Stimulated activated CD4-positive, alpha-beta T cell treated with anti-CD3 and anti-CD28 coated beads, Interleukin-4, amount 100 ng/mL, for 4 hours (primary cell): ENCODE measurements around the gene IGF2BP2.
A peak's percentile ranks its signal among the peaks of the same experiment; 100 is the strongest.
"Not testable (repeated sequence)": the region's sequence is repeated elsewhere in the genome, so short reads cannot be mapped to it uniquely, and the experiment has no call there.

Experiments used
- DNase-seq, 2 experiments: peaks; one replicate each; pipeline ENCODE4 v3.0.0-alpha.2; 2020

Gene IGF2BP2

DNA sequence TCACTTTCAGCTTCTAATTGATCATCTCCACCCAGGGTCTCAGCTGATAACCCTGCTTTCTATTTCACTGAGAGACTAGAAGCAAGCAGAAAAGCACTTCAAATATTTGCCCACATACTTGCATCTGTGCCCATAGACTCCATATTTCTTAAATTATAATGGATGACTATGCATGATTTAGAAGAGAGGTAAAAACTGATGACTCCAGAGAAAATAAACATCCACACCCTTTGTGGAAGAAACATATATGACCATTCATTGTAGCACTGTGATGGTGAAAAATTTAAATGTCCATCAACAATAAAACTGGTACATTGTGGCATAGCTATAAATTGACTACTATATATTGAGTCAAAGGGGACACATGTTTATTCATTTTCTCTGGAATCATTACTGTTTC lies 7.1 kb upstream of the IGF2BP2 start:
- no peak for DNase-seq

DNA sequence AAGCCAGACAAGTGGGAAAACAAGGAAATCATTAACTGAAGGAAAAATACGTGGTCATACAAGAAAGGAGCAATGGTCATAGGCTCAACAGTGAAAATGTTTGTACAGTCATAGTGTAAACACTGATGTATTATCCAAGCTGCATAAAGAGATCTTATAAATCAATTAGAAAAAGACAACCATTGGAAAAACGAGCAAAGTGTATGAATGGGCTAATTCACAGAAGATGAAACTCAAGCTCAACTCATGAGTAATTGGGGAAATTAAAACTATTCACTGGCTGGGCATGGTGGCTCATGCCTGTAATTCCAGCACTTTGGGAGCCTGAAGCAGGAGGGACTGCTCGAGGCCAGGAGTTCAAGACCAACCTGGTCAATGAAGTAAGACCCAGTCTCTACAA lies 6.4 kb upstream of the IGF2BP2 start:
- DNase-seq: no peak

DNA sequence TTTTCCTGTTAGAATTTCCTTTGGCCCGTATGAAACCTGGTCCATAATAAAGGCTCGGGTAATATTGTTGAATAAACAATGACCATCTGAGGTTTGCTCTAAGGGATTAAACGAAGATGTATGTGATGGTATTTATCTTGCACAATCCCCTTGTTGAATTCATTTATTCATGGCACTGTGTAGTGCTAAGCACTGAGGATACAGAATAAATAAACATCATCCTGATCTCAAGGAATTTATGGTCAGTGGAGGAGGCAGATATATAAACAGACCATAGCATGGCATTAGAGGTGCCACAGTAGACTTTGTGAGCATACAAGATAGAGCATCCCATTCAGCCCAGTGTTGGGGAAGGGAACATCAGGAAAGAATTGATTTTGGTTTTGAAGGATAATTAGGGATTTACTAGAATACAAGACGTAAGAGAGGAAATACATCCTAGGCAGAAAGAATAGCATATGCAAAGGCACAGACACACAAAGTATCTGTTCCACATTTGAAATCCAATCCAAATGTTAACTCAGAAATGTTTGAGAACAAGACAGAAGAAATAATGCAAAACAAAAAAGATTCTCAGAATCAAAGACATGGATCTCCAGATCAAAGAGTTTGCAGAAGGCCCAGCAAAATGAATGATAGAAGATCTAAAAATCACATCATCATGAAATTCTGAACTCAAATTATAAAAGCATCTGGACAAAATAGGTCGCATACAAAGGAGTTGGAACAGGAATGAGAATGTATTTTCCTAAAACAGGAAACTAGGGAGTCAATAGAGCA lies 5.4 kb upstream of the IGF2BP2 start:
- DNase-seq: no peak

DNA sequence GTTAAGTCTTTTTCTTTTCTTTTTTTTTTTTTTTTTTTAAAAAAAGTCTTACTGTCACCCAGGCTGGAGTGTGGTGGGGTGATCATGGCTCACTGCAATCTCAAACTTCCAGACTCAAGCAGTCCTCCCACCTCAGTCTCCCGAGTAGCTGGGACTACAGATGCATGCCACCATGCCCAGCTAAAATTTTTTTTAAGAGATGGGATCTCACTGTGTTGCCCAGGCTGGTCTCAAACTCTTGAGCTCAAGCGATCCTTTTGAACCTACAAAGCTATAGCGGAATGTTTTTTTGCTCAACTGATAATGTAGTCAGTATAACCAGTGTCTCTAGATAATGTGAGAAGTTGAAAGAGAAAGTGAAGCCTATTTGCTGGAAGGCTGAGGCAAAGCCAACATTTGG lies 3.9 kb upstream of the IGF2BP2 start:
- no peak for DNase-seq

DNA sequence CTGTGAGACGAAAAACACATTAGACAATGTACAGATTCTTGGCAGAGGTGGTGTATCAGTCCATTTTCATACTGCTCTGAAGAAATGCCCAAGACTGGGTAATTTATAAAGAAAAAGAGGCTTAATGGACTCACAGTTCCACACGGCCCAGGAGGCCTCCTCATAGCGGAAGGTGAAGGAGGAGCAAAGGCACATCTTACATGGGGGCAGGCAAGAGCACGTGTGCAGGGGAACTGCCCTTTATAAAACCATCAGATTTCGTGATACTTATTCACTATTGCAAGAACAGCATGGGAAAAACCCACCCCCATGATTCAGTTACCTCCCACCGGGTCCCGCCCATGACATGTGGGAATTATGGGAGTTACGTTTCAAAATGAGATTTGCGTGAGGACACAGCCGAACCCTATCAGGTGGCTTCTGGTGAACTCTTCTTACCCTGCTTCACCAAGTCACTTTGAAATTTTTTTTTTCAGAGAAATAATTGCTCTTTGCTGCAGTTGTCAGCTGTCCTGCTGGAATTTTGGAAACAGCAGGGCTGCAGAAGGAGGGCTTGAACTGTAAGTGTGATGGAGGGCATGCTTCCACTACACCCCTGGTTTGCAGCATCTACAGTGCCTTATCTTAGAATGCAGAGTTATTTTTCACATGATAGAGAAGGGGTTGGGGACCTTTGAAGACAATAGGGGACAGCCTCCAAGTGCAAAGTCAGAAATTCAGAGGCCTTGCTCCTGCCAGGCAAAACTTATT lies 2.9 kb upstream of the IGF2BP2 start:
- no peak for DNase-seq

DNA sequence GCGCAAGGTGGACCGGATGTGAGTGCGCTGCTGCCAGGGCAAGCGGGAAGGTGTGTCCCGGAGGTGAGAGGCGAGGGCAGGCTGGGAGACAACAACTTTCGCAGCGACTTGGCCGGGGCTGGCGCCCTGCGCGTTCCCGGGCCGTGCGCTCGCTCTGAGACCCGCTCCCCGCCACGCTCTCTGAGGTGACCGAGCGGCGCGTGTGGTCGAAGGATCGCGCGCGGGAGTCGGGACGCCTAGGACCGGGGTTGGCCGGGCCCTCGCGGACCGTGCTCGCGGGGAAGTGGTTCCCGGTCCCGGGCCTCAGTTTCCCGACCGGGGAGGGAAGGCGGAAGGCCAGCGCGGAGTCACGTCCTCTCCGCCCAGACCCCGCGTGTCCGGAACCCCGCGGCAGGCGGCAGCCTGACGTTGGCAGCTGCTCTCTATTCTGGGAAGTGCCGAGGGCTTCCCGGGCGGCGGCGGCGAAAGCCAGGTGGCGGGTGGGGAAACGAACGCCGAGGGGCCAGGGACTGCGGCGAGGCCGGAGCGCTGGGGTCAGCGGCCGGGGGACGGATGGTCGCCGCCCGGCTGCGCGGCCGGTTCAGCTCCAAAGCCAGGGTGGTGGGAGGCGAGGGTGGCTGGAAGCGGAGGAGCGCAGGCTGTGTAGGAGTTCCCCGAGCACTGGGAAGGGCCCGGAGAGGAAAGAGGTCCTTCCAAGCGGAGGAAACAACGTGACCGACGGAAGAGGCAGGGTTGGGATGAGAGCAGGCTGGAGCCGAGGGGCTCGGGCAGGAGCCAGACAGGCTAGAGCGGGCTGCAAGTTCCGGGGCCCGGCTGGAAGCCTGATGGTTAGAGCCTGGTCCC lies 1.0 kb upstream of the IGF2BP2 start:
- peak; percentile 42 to 49 for DNase-seq

DNA sequence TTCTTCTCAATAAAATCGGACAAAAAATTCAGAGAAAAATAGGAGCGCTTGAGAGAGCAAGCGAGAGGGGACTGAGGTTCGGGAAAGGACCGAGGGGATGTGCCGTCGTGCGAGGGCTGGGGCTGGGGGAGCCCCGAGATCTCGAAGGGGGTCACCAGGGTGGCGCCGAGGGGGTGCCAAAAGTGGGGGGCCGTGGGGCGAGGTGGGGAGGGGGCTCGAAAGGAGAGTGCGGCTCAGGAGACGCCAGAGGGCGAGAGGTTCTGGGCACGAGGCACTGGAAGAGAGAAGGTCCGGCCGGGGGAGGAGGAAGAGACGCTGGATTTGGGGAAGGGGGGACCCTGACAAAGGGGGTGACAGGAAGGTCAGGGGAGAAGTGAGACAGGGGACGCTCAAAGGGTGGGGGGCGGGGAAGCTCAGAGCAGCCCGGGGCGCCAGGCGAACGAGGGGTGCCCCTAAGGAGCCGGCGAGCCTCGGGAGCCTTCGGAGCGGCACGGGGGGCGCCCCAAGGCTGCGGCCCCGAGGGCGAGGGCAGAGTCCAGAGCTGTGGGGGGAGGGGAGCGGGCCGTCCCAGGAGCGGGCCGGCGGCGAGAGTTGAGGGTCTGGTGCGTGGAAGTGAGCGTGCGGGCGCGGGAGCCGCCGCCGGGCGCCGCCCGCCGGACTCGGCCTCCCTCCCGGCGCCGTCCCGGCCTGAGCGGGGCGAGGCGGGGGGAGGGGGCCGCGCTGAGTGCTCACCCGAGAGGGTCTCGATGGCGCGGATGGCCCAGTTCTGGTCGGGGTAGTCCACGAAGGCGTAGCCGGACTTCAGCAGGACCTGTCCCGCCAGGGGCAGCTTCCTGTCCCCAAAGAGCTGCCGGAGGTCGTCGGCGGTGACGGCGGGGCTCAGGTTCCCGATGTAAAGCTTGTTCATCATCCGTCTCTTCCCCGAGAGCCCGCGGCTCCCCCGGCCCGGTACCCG lies 514 bp downstream of the IGF2BP2 start:
- DNase-seq: no peak

DNA sequence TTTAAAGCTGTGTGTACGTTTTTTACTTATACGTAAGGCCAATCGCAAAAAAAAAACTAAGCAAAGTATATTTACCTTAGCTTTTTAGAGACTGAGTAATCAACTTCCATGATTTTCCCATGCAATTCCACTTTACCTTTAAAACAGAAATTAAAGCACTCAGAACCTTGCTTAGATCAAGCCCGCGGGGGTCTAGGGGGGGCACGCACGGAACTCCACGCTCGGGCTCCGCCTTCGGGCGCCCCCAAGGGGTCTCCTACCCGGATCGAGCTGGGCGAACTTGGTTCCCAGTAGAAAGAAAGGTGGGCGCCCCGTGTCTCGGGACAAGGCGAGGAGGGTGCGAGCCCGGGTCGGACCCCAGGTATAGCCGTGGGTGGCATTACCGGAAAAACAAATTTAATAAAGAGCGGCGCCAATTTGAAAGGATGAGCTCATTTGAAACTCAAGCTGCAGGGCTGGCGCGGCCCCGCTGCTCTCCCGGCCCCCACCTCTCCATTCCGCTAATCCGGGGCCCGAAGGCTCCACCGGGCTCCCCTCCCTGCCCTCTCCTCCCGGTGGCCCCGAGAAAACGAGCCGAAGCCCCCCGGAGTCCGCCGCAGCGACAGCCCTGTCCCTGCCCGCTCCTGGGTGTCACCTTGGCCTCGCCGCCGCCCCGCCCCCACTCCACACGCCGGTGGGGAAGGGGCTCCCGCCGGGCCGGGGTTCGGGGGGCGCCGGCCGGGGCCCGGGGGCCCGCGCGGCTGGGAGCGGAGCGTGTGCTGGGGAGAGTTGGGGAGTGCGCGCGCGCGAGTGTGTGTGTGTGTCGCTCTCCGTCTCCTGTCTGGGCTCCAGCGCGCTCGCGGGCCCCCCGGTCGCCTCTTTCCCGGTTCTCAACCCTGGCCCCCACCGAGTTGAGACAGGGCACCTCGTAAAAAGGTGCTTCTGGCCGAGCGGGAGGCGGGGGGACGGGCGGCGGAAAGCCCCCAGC lies 1.5 kb downstream of the IGF2BP2 start:
- peak in 1 of 2 experiments; percentile 28 for DNase-seq

DNA sequence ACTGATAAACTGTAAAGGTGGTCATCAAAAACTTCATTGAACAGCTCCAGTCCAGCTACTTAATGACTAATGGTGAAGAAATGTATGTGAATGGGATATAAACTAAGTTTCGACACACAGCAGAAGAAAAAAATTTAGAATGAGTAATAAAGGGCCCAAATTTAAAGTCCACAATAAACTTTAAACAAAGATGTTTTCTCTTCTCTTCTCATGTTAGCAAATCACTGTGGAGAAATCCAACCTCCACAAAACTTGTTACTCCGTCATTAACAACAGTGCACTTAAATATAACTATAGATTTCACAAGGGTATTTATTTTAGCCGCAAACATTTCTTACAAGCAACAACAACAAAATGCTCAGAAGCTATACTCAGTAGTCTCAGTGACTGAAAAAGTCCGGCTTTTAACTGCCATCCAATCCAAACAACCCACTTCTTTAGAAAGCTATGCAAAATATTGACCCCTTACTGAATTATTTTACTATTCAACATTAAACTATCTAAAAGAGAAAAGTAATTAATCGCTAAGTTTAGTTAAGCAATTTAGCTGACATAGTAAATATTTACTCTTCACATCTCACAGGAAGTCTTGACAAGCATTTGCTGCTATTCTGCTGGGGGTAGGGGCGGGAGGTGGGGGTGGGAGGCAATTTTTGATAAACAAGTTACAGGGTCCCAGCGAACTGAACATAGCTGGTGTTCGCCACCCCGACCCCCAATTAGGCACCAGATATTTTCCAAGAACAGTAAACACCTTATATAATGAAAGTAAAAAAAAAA lies 2.4 kb downstream of the IGF2BP2 start:
- no peak for DNase-seq

DNA sequence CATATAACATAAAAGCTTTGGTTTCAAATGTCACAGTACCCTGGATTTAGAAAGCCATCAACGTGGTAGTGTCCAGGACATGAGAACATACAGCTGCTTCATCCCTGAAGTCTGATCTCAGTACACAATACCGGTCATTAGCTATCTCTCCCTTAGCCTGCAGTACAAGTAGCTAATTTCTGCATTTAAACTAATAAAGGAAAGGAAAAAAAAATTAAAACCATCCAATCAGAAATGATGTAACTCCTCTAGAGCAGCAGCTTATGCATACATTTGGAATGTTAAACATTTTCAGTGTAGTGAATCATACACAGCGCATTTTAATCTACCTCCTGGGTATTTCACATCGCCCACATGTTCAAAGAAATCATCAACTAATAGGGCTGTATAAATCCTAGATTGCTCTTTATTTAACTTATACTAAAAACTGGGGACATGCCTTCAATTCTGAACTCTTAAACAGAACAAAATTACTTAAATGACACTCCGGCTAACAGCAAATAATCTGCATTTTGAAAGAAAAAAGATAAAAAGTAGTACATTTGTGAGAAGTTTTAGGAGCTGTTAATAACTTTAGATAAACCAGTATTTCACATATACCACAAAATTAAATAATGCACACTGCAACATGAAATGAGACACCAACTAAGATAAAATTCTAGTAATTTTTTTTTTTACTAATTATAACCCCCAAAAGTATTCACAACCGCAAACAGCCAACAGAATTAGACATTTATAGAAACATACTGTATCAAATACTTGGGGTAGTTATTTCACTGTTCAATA lies 3.7 kb downstream of the IGF2BP2 start:
- DNase-seq: no peak

DNA sequence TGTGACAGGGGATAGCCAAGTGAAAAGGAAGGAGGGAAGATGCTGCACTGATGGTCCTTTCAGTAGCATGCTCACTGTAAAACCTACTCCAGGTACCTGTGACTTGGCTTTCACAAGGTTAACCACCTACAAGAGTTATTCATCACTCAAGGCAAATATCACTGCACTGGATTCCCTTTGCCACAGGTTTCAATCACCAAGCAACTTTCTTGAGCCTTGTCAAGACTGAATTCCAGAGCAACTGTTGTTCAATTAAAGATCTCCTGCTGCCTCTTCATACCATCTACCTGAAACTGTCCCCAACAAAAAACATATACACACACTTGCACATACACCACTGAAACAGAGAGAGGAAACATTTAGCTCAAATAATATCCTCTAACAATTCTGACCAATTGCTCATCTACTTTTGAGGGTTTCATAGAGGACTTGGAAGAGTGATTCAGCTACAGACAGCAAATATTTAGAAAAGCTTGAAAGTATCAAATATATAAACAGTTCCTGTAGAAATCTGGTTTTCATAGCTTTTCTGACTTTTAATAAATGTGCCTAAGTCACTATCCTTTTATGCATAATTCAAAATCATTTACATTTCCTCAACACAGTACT lies 6.5 kb downstream of the IGF2BP2 start:
- DNase-seq: no peak

DNA sequence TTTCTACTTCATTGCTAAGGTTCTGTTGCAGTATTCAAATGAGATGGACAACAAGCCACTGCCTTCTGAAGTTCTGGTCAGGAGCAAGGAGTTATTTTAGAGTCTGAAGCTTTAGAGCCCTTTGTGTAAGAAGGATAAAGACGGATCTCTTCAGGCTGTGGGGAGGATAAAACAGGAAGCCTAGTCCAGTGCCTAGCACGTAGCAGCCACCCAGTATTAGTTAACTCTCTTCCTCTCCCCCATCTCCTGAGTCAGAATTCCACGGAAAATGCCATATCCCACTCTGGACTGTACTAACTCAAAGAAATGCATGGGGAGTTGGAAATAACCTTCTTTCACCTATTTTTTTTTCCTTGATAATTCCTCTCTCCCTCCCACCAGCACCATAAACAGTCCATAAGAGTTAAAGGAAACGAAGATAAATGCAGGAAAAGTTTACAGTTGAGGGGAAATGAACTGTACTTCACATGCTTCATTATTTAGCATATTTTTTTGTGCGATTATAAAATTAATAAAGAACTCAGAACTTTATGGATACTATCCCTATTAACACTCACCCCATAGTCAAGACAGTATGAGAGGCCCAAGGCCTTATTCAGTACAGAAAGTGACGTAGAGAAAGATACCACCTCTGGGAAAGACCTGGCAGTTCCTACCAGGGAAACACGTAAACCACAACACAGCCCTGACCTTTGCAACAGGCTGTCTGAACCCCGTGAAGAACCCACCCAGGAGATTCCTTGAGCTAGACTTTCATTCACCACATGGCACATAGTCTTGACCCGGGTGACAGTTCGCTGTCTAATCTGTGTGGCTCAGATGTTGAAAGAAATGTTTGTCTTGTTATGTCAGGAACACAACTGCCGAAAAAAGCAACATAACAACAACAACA lies 9.2 kb downstream of the IGF2BP2 start:
- DNase-seq: no peak

DNA sequence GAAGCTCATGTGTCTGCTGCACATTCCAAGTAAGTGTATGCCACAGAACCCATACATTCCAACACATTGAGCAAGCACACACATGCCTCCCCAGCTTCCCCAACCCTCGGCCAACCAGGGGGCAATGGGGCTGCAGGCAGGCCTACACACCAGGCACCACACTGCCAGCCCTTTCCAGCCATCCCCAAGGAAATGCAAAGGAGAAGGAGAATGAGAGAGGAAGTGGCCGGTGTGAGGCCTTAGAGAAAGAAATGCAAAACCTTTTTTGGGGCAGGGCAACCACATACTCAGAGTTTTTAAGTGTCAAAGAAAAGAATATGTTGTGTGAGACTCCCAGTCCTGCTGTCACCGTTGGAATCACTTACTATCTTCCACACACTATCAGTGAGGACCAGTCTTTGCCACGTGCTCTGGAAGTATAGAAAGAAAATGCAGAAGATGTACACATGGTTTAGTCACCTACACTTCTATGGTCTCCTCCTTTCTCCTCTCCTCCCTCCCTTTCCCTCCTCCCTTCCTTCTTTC lies 11.1 kb downstream of the IGF2BP2 start:
- no peak for DNase-seq

DNA sequence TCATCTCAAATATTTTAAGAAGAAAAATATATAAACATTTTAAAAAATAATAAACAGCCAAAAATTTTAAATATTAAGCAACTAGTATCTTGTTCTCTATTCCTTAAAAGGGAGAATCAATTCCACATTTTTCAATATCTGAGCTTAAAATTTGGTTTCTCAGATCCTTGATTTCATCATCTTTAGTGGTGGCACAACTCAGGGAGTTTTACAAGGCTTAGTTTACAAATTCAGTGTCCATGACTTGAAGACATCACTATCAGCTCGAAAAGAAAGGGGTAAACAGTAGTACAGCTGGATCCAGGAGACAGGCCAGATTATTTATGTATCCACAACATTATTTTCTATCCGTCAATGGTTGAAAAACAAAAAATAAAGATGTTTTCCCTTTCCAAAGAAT lies 11.6 kb downstream of the IGF2BP2 start:
- DNase-seq: no peak

DNA sequence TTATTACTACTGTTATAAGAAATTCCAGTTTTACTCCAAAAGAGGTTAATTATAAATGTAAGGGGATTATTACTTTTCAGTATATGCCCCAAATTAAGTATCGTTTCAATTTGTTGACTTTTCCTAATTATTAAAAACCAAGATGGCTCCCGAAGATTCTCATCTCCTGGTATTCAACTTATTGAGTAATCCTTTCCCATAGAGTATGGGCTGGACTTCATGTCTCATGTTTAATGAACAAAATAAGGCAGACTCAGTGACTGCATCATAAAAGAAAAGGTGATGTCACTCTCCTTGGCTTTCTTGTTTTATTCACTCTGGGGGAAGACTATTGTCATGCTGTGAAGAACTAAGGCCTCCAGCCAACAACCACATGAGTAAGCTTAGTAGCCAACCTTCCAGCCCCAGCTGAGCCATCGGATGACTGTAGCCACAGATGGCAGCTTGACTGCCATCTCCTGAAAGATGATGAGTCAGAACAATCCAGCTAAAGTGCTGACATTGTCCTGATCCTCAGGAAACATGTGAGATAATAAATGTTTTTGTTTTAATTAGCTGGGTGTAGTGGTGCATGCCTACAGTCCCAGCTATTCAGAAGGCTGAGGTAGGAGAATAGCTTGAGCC lies 17.3 kb downstream of the IGF2BP2 start:
- DNase-seq: no peak

DNA sequence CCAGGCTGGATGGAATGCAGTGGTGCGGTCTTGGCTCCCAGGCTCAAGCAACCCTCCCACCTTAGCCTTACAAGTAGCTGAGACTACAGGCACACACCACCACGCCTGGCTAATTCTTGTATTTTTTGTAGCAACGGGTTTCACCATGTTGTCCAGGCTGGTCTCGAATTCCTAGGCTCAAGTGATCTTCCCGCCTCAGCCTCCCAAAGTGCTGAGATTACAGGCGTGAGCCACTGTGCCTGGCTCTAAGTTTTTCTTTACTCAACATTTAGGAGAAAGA lies 26.1 kb downstream of the IGF2BP2 start:
- DNase-seq: not testable (repeated sequence)
